ENCODE measurements around the gene RIOK3. TPM values are rescaled to one million over a fixed set of nuclear protein-coding genes. Genes with fewer than 3 reads are reported as not detected.

Gene RIOK3
- total and polyA plus RNA-seq, 2 of the 4 experiments (the other 2 are of a cell fraction), result 21.5 to 38.9 TPM

DNA sequence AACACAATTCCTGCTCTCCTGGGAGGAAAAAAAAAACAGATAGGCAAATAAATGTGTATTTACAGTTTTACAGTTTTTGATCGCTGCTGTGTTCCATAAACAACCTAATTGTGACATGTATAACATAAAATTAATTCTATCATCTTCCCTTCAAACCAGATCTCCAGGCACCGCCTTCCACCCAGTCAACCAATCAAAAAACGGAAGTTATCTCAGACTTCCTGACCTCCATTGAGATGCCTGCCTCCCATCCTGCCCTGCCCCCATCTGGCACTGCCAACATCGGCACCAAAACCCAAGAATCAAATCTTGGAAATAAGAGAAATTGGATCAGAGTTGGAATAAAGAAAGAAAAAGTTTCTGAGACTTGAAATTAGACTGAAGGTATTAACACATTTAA is 3.1 kb upstream of the RIOK3 start:
- TF ChIP-seq CEBPB (IDR thresholded peaks at IDR 0.05; ENCODE audit: low read depth, low read length) (no peak), NFE2L2 (IDR thresholded peaks at IDR 0.05; ENCODE audit: low read depth, low read length) (no peak), USF2 (IDR thresholded peaks at IDR 0.05; ENCODE audit: low read depth, low read length) (no peak), MAZ (IDR thresholded peaks at IDR 0.05; ENCODE audit: borderline replicate concordance, low read depth, low read length) (no peak), RFX5 (IDR thresholded peaks at IDR 0.05; ENCODE audit: low read depth, low read length) (no peak), CHD1 (IDR thresholded peaks at IDR 0.05; ENCODE audit: low read depth, low read length) (no peak), CTCF (conservative IDR thresholded peaks at IDR 0.05; ENCODE audit: low read depth, low read length) (no peak)
- TF ChIP-seq, protein P1, sequence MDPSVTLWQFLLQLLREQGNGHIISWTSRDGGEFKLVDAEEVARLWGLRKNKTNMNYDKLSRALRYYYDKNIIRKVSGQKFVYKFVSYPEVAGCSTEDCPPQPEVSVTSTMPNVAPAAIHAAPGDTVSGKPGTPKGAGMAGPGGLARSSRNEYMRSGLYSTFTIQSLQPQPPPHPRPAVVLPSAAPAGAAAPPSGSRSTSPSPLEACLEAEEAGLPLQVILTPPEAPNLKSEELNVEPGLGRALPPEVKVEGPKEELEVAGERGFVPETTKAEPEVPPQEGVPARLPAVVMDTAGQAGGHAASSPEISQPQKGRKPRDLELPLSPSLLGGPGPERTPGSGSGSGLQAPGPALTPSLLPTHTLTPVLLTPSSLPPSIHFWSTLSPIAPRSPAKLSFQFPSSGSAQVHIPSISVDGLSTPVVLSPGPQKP (IDR thresholded peaks at IDR 0.05; ENCODE audit: borderline replicate concordance, low read depth, low read length), result no peak
- H2AFZ ChIP-seq (replicated peaks; ENCODE audit: low read length, poor library complexity), result no peak overlapping the region
- dilution Hi-C loops (cut with HindIII; ENCODE audit: low sequenced_read_pairs, unreplicated experiment), result no loop called here

More for the DNA sequence above, 3.1 kb upstream of the RIOK3 start:
- H3K56ac ChIP-seq (ENCODE audit: extremely low read depth, insufficient read depth, low read length), result no peak overlapping the region
- H3K9ac ChIP-seq (ENCODE audit: low read depth, low read length), result no peak overlapping the region
- peaks cover 2 to 8% of the 10 kb centered on the region in 2 experiments; a peak in 3 of 4 replicates for H3K79me1 ChIP-seq (ENCODE audit: low read depth in 1 of 2, low read length in 2 of 2)
- no peak overlapping the region for H3K4me2 ChIP-seq (ENCODE audit: low read depth, low read length)
- no peaks in the 10 kb centered on the region; the same call in none of the 2 replicates for H3K4me1 ChIP-seq (ENCODE audit: control insufficient read depth, insufficient read depth, low read length)
- H2AK5ac ChIP-seq (ENCODE audit: low read depth, low read length), result no peak overlapping the region
- CTCF ChIA-PET, result no interaction called here
- no peak overlapping the region for H3K4me3 ChIP-seq (ENCODE audit: insufficient read depth, low read depth, low read length)
- no peak overlapping the region for H4K8ac ChIP-seq (ENCODE audit: low read depth in 2 of 2, low read length in 2 of 2)
- BruUV-seq (replicated peaks), result no TSS peak
- H3K36me3 ChIP-seq (ENCODE audit: control insufficient read depth, insufficient read depth, low read length), result no peaks in the 10 kb centered on the region
- no peak for DNase-seq
- peaks cover 1% of the 10 kb centered on the region; the same call in 1 of the 2 replicates for H3K9me3 ChIP-seq (ENCODE audit: control insufficient read depth, insufficient read depth, low read length)
- H2BK15ac ChIP-seq (ENCODE audit: low read depth, low read length), result no peak overlapping the region
- H3K4ac ChIP-seq (ENCODE audit: low read depth, low read length), result no peak overlapping the region
- no peak overlapping the region for H3K18ac ChIP-seq (ENCODE audit: low read depth, low read length)
- H2AK9ac ChIP-seq (replicated peaks; ENCODE audit: low read depth, low read length, poor library complexity), result no peak overlapping the region
- H2BK20ac ChIP-seq (ENCODE audit: low read depth, low read length), result no peak overlapping the region
- H3K9me1 ChIP-seq (ENCODE audit: insufficient read depth, low read length), result peaks cover 3% of the 10 kb centered on the region; the same call in 1 of the 2 replicates
- POLR2A ChIA-PET (ENCODE audit: unreplicated experiment), result no interaction called here
- no peak overlapping the region for H3K14ac ChIP-seq (replicated peaks; ENCODE audit: low read depth, low read length)
- no peak overlapping the region for H4K5ac ChIP-seq (ENCODE audit: low read depth, low read length)
- intact Hi-C loops (cut with micrococcal nuclease) (no loop called here), in situ Hi-C loops (cut with MboI; ENCODE audit: low sequenced_read_pairs) (no loop called here)
- no peak overlapping the region for H2BK5ac ChIP-seq (ENCODE audit: low read depth, low read length, poor library complexity, severe bottlenecking)
- H4K20me1 ChIP-seq (ENCODE audit: insufficient read depth, low read length), result peaks cover 10% of the 10 kb centered on the region; the same call in 1 of the 2 replicates
- no peak overlapping the region for H3K27ac ChIP-seq (ENCODE audit: insufficient read depth, low read length)
- peaks cover 6% of the 10 kb centered on the region; the same call in 1 of the 2 replicates for H3K27me3 ChIP-seq (ENCODE audit: control insufficient read depth, insufficient read depth, low read length)
- 83% methylated on average over 1 of the region's 4 CpGs; no CpG with 5 or more reads in 1 of the 2 experiments for WGBS, 2 experiments (ENCODE audit: extremely low coverage in 2 of 2, insufficient read length in 1 of 2)
- H3K23ac ChIP-seq (ENCODE audit: low read depth, low read length), result no peak overlapping the region
- no peak for ATAC-seq (ENCODE audit: low read depth)
- H4K91ac ChIP-seq (ENCODE audit: insufficient read depth, low read depth, low read length), result no peak overlapping the region
- H2BK120ac ChIP-seq (ENCODE audit: low read depth, low read length), result no peak overlapping the region
